Lung microvascular endothelial cell (primary cell): ENCODE results near the gene NHSL2. TPM values are rescaled to one million over a fixed set of nuclear protein-coding genes. Genes with fewer than 3 reads are reported as not detected.

Experiments
- DNase-seq, 2 donors: peaks; one replicate each; pipeline versions ENCODE4 v3.0.0 to v3.0.0-alpha.2; 2010; ENCODE audit warnings: low read depth in 2 of 2
- total RNA-seq: library from RNA; depleted of rRNA; stranded (reverse); fragments of >200 nt; gene quantifications from 2 replicates; pipeline ENCODE4 v1.2.1, GENCODE V29; 2014

The NHSL2 gene
- total RNA-seq, 1 donor from 2014 or later: 14.1 TPM

DNA sequence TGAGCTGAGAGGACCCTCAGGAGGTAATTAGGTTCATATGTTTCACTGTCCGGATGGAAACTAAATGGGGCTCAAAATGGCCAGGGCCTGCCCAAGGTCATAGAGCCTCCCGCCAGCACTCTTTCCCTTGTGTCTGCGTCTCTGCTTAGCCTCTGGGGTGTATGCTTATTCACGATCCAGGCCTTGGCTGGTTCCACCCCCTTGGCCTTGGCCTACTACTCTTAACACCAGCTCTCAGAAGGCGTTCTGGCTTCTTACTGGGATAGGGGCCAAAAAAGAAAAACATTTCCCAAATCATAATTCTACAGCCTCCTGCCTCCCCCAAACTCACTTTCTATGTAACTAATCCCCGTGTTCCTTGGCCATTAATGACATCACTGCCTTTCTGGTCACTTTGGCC is 152.3 kb downstream of the NHSL2 start:
- DNase-seq: no peak

DNA sequence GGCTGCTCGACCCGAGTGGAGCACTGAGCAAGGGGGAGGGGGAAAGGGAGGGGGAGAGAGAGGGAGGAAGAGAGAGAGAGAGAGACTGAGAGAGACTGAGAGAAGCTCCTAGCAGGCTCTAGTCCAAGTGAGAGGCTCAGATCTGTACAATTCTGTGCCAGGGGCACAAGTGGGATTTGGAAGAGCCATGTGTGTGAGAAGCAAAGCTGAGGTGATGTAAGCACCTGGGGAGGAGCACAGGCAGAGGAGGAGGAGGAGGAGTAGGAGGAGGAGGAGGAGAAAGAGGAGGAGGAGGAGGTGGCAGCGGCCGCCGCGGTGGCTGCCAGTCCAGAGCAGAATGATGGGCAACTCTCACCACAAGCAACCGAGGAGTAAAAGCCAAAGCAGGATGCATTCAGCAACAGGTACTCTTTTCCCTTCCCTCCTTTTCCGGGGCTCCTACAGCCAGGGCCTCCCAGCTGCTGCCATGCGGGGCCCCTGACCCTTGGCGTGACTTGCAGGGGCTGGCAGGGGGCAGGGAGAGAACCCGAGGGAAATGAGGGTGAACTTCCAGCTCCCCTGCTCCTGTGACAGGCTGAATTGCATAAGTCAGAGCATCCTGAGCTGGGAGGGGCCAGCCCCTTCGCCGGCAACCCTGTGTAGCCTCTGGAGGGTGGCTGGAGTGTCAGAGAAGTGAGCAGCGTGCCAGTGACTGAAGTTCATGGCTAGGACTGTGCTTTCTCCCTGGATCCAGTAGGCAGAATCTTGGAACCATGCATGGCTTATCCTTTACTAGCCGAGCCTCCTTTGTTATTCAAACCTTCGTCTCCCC is 158.9 kb downstream of the NHSL2 start:
- no peak for DNase-seq

GRCh38 chrX:72071213-72071612 is 160.6 kb downstream of the NHSL2 start:
- DNase-seq: no peak

DNA sequence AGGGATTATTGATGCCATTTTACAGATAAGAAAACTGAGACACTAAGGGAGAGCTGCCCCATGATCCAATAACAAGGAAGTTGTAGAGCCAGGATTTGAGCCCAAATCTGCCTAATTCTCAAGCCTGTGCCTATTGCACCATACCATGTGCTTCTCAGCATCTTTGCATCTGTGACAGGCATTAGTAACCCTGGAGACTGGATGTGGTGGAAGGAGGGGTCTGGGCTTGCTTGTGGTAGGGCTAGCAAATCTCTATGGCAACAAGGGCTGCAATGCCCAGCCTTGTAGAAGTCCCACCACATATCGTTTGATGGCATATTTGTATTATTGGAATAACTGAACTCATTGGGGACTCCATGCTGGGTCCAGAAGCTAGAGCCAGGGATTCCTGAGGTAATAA is 163.0 kb downstream of the NHSL2 start:
- no peak for DNase-seq

DNA sequence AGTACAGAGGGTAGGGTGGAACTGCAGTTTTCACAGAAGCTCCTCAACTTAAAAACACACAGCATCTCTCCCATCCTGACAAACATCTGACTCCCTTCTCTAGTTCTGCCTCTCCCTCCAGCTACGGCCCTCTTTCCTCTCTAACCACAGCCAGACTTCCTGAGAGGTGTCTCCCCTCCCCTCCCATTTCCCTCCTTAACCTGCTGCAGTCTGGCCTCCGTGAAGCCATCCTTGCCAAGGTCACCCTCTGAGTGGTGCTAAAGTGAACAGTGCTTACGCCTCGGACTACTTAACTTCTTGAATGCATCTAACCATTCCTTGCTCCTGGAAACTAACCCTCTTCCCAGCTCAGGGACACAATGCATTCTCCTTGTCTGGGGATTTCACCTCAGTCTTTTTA is 167.8 kb downstream of the NHSL2 start:
- DNase-seq: peak in 1 of 2 donors; percentile 61

DNA sequence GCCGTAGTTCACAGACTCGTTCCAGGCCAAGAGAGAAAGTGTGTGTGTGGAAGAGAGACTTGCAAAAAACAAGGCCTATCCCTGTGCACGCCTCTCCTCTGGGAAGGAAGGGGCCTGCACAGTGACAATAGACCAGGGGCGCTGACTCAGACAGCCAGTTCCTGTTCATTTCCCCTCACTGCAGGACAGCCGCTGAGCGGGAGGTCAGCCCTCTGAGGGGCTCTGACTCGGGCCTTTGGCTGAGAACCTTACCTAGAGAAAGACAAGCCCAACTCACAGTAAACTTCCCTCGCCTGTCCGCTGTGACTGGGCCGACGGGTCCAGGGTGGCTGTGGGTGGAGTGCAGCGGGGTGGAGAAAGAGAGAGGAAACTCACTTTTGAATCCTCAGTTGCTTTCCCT is 169.0 kb downstream of the NHSL2 start:
- peak; percentile 87 to 91 for DNase-seq

GRCh38 chrX:72080150-72080549 is 169.5 kb downstream of the NHSL2 start:
- DNase-seq: no peak

GRCh38 chrX:72080800-72081199 is 170.2 kb downstream of the NHSL2 start:
- no peak for DNase-seq

GRCh38 chrX:72081605-72082320 is 171.1 kb downstream of the NHSL2 start:
- peak in 1 of 2 donors; percentile 23 for DNase-seq

DNA sequence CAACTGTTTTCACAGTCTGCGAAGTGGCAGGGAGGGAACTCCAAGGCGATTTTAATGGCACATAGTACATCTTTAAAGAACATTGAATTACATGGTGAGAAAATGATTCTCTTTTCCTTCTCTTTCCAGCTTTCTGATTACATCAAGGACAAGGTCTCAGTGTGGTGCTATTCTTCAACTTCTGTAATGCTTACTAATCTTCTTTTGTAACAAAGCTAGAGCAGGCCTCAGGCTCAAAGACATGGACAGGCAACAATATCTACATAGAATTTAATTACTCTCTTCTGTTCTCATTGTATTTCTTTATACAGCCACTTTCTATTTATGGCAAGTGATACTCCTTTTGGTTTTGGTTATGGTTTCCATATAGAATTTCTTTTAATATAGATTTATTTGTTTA is 172.6 kb downstream of the NHSL2 start:
- DNase-seq: no peak

DNA sequence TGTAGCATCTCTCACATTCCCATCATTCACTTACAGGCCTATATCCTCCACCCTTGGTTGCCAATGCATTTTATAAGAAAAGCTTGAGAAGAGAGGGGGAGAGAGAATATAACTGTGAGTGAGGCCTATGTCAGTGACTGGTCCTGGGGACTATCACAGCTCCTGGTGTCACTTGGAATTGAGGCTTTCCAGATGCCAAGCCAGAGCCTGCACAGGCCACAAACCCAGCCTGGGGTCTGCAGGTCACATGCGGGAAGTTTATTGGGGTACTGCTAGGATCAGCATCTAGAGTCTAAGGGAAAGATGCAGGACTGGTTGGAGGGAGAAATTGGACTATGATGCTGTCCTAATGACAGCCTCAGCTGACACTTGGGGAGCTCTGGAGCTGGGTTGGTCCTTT is 173.5 kb downstream of the NHSL2 start:
- DNase-seq: no peak

- DNase-seq: no peak
These were observed 176.3 kb downstream of the NHSL2 start for GRCh38 chrX:72086995-72087394.

DNA sequence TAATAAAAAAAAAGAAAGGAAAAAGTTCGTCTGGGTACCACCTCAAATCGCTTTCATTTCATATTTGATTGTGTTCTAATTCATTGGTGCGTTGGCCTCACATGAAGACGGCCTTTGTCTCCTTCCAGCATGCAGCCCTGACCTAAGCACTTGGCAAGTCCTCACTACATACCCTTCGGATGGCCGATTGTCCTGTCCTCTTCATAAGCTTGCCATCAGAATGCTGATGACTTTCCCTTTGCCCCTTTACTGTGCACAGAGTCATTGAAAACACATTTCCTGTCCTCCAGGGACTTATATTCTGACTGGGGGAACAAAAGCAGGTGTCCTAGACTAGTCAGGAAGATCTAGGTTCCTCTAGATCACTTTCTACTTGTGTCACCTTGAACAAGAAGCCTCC is 178.1 kb downstream of the NHSL2 start:
- no peak for DNase-seq

DNA sequence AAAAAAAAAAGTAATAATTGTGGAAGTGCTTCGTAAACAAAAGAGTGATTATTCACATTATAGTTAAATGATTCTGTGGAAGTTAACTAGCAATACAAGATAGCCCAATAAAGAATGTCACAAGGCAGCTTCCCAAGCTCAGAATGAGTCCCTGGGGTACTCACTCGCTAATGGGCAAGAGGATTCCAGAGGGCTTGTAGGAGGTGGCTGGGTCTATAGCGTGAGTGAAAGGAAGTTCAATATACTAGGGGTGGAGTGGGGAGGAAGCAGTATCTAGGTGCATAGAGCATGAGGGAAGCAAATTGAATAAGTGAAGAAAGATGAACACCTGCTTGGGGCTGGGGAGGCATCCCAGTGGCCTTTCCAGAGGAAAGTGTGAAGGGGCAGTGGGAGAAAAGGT is 178.6 kb downstream of the NHSL2 start:
- DNase-seq: no peak

- peak; percentile 86 to 92 for DNase-seq
These were observed 184.2 kb downstream of the NHSL2 start for GRCh38 chrX:72094894-72095293.

DNA sequence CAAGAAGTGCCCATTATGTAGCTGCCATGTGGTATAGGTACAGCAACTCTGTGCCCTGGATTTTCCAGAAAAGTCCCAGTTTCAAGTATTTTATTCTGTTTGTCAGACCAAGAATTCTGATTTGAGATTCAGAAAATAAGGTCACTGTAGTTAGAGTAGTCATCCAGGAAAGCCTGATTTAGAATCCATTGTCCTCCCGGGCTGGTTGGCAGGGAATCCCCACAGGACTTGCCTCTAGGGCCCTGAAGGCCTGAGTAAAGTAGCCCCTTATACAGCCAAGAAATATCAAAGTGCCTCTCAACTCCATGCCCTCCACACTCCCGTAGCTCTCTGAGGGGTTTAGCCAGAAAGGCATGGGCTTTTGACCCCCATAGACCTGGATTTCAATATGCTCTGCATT is 184.7 kb downstream of the NHSL2 start:
- peak; percentile 57 to 69 for DNase-seq

GRCh38 chrX:72097098-72097497 is 186.5 kb downstream of the NHSL2 start:
- DNase-seq: no peak

DNA sequence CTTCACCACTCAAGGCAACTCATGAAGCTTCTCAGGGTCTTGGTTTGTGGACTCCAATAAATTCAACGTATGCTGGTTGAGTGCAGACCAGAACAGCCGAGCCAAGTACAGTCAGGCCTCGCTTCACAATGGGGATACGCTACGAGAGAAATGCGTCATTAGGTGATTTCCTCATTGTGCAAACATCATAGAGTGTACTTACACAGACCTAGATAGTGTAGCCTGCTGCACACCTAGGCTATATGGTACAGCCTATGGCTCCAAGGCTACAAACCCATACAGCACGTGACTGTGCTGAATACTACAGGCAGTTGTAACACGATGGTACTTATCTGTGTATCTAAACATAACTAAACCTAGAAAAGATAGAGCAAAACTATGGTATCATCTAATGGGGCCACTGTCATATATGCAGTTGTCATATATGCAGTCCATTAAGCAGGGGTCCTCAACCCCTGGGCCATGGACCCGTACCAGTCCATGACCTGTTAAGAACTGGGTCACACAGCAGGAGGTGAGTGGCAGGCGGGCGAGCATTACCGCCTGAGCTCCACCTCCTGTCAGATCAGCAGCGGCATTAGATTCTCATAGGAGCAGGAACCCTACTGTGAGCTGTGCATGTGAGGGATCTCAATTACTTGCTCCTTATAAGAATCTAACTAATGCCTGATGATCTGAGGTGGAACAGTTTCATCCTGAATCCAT is 189.6 kb downstream of the NHSL2 start:
- no peak for DNase-seq

GRCh38 chrX:72100824-72101351 is 190.2 kb downstream of the NHSL2 start:
- DNase-seq: no peak

GRCh38 chrX:72101597-72102037 is 191.0 kb downstream of the NHSL2 start:
- DNase-seq: peak in 1 of 2 donors; percentile 25

- no peak for DNase-seq
These were observed 191.5 kb downstream of the NHSL2 start for GRCh38 chrX:72102126-72102525.

DNA sequence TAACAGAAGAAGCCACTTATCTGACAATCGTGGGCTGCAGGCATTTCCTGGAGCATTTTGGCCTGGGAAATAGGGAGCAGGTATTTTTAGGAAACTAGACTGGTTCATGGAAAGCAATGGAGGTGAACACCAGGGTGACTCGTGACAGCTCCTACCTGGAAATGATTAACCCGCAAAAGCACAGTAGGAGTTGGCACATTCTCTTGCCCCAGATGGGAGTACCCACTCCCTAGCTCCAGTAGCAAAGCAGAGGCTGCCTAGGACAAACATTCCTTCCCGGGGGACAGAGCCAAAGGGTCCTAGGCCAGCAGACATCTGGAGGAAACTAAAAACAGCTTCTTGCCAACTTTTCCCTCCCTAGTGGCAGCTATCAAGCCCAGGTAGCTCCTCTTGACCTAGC is 192.1 kb downstream of the NHSL2 start:
- DNase-seq: peak in 1 of 2 donors; percentile 70
